NCI-H1105 treated with DMSO at 0.1 percent for 48 hours (cell line): Measurements from ENCODE around the gene SERPINI2.
"Not testable (repeated sequence)": the region's sequence is repeated elsewhere in the genome, so short reads cannot be mapped to it uniquely, and the experiment has no call there.

Source experiments
- DNase-seq: peaks from one replicate; lab custom pipeline; 2025; lab: John Stamatoyannopoulos, UW

SERPINI2 gene

DNA sequence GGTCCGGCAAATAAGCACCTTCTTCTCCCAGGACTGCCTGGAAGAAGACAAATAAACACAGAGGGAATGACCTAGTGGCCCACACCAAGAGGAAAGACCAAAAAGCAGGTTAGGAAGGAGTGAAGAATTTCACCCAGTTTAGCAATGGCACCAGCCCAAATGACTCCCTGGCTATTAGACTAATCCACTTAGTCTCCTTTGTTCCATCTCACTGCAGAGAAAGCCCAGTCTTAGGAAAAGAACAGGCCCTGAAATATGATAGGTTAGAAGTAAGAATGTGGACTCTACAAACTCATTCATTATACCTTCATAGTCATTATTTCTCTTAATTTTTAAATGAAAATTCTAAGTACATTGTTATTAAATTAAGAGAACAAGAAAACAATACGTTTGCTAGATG is 23.2 kb downstream of the SERPINI2 start:
- peak; percentile 47 for DNase-seq

DNA sequence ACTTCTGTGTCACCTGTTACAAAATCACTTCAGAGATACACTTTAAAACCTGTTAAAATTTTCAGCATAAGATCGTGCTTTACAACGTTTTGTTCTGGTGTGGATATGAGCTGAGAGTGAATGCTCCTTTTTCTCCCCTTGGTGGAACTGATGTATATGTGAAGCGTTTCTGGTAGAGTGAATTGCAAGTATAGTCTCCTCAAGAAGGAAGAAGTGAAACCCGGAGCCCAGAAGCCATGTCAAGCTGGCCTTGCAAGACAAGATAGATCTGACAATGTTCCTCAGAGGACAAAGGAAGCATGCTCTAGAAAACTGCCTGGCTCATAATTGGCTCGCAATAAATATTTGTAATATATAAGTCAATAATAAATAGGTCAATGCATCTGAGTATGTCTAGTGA is 23.6 kb downstream of the SERPINI2 start:
- DNase-seq = no peak

DNA sequence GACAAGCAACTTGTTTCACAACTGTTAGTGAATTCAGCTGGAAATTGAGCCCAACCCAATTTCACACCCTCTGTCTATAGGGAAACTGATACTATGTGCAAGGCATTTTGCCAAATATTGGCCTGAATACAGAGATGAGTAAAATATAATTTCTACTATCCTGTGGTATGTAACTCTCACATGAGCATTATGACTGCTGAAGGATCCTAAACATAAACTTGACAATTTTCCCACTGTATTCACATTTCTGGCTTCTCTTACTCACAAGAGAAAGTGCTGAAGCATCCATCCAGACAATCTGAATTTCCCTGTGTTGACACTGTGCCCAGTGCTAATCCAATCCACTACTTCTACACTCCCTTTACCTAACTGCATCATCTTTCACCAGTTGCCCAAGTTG is 28.4 kb downstream of the SERPINI2 start:
- no peak for DNase-seq

DNA sequence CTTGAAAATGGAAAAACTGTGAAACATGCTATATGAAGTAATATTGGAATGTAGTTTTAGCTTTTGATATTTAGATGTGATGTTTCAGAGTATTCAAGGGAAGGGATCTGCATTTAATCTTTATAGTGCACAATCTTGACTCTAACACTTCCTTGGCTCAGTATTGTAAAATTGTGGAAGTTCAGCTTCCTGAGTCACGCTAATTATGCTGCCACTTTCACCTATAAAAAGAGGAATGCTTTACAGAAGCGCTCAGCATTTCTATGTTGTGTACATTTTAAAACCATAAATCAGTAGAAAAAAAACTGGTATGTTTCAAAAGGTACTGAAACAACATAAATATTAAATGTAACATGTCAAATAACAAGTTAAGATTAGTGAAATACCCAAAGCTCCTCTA is 32.6 kb downstream of the SERPINI2 start:
- no peak for DNase-seq

DNA sequence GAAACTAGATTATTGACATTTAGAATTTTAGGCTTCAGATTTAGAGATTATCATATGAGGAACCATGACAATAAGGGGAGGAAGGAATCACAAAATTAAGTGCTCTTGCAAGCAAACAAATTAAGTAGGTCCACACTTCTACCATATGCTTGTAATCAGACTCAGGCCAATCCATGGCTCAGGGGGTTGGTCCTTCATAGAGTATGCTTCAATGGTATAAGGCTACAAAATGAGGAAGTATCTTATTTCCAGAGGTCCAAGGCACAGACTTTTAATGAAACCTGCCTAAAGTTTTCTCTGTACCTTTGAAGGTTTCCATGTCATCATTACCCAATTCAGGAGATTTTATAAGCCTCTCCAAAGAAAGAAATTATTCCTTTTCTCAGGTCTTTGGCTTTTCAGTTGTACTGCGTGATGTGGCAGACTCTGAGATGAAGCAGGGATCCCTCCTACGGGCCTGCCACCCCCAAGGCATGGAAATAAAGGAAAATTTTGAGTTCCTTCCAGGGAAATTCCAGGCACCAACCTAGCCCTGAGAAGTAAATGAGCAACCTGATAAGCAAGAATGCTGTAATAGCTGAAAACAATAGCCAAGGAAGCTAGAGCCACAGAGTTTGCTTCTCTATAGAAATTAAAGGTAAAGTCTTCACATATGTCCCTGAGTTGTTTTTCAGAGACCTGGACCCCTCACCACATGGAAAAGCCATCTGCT is 36.3 kb downstream of the SERPINI2 start:
- DNase-seq = no peak

DNA sequence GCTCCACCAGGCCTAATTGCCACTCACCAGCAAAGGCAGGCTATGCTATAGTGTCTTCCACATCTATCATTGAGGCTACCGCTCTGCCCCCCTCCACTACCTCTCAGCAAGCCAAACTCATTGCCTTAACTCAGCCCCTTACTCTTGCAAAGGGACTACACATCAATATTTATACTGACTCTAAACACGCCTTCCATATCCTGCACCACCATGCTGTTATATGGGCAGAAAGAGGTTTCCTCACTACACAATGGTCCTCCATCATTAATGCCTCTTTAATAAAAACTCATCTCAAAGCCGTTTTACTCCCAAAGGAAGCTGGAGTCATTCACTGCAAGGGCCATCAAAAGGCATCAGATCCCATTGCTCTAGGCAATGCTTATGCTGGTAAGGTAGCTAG is 46.9 kb downstream of the SERPINI2 start:
- DNase-seq = not testable (repeated sequence)

DNA sequence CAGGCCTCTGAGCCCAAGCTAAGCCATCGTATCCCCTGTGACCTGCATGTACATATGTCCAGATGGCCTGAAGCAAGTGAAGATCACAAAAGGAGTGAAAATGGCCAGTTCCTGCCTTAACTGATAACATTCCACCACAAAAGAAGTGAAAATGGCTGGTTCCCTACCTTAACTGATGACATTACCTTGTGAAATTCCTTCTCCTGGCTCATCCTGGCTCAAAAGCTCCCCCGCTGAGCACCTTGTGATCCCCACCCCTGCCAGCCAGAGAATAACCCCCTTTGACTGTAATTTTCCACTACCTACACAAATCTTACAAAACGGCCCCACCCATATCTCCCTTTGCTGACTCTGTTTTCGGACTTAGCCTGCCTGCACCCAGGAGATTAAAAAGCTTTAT is 51.4 kb downstream of the SERPINI2 start:
- not testable (repeated sequence) for DNase-seq

DNA sequence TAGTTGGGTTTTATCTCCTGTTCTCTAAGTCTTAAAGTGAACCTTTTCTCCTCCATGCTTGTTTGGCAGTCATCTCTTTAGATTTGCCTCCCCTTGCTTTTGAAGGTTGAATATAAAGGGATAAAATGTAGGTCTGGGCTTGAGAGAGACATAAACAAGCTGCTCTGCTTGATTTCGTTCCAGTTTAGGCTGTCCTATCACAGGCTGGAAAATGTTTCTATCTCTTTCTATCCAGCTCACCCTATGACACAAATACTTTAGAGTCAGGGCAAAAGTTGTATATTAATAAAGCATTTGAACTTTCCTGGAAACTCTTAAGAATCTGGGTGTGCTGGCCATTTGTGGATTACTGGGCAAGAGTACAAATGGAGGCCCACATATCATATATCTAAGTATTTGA is 64.2 kb downstream of the SERPINI2 start:
- no peak for DNase-seq

DNA sequence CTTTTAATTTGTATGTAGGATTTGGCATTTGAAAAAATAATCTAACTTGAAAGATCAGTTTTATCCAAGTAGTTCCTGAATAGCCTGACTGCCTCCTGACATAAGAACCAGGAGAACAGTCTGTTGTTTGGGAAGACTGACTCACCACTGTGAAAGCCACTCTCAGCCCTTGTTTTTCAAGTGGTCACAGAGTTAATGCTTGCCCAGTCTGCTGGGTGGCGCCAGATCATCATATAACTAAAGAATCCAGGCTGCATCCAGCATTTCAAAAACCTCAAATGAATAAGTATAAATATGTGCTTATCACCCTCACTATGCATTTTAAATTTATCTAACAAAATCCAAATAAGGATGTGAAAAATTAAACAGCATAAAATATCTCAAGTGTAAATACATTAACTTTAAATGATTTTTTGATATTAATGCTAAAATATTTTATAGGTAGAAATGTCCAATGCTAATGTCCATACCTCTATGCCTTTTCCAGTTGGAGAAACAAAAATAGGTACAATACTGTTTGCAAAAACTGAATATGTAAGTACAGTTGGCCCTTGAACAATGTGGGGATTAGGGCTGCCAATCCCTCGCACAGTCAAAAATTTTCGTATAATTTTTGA is 66.9 kb downstream of the SERPINI2 start:
- peak; percentile 82 for DNase-seq

DNA sequence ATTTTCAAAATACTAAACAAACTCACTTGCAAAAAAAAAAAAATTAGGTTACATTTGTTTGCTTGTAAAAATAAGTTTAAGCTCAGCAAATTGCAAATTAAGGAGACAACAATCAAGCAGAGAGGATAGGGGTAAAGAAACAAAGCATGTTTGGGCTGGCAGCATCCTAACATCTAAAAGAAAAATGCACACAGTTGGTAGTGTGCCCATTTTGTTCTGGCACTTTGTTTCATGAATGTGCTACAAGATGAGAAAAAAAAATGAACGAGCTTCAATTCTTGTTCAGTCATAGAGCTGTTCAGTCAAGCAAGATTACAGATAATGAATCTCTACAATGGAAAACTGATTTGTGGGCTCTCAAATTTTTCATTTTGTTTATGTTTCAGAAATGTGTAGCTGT is 76.0 kb downstream of the SERPINI2 start:
- DNase-seq = peak; percentile 90

DNA sequence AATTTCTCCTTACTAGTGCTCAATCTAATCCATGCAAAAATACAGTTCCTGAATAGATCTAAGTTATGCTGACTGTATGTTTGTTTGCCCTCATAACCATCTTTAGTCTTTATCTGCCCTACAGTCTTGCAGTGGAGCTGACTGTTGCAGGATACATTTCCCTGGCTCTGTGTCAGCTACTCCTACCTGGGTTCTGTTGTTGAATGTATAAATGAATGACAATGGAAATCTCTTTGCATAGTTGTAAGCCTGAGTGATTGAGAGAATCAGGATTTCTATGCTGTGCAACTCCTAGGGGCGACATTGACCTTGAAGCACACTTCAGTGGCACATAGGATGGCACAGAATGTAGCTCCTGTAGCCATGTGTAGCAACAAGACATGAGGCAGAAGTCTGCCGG is 77.8 kb downstream of the SERPINI2 start:
- DNase-seq = no peak

DNA sequence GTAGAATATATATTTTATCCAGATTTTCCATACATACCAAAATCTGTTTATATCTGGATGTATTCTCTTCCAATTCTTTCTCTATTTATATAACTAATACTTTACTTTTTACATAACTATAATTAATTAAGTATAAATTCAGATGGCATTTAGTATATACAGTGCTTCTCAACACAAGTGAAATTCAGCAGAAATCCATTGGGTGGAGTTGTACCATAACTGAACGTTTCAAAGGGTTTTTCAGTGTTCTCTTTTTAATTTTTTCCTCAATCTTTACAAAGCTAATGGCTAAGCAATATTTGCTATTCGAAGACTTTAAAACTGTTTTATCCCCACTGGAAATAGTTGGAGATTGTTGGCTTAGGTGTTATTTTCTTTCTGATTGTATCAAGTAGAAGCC is 79.8 kb downstream of the SERPINI2 start:
- no peak for DNase-seq
